GM18507 (cell line): ENCODE data around the gene GGTLC1.
"Not testable (repeated sequence)": the region's sequence is repeated elsewhere in the genome, so short reads cannot be mapped to it uniquely, and the experiment has no call there.

Source experiments
- DNase-seq: peaks from one replicate; pipeline ENCODE4 v3.0.0; 2011; ENCODE audit warnings: low read depth; ENCODE audit not compliant: insufficient read length; ENCODE audit errors: extremely low spot score
- FAIRE-seq: peaks from 2 replicates; lab custom pipeline; 2011; peaks lifted over from hg19 to GRCh38; lab: Jason Lieb, UNC

Gene GGTLC1

DNA sequence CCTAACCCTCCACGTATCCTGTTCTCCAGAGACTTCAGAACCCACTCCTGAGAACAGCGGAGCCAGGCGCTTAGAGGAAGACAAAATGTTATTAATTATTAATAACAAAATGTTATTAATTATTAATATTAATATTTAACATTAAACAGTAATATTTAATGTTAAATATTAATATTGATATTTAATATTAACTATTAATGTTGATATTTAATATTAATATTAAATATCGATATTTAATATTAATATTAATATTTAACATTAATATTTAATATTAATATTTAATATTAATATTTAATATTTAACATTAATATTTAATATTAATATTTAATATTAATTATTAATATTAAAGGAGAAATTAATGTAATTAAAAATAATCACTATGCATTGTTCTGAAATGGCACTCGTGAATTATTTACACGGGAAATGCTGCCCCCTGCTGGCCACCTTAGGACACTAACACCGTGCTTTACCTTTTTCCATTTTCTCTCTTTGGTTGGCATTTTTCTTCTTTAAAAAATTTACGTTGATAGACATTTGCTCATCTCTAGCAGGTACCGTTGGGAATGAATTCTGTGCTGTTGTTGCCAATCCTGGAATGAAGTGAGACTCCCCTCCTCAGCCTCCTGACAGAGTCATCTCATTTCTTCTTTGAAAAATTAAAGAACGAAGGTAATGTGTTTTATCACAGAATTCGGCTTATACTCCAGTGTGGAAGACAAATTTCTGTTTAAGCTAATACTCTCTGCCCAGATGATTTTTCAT lies 7.5 kb upstream of the GGTLC1 start:
- no peak for FAIRE-seq
- no peak for DNase-seq

GRCh38 chr20:23995291-23995690 lies 6.7 kb upstream of the GGTLC1 start:
- FAIRE-seq, result not testable (repeated sequence)

GRCh38 chr20:23994001-23994633 lies 5.5 kb upstream of the GGTLC1 start:
- not testable (repeated sequence) for DNase-seq, FAIRE-seq

More at GRCh38 chr20:23995291-23995690, 6.7 kb upstream of the GGTLC1 start:
- DNase-seq, result not testable (repeated sequence)

DNA sequence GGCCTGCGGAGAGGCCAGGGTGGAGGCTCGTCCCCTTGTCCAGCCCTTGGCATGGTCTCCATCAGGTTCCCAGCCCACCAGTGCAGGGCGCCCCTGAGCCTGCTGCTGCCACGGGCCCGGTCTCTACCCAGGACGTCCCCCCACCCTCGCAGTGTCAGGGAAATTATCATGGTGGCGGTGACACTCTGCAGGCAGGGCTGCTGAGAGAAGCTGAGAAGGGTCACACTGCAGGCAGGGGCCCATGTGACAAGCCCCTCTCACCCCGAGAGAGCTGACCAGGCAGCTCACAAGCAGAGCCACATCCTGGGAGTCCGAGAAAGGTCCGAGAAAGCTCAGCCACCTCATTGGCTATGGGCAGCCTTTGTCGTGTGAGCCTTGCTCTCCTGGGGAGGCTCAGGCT lies 4.9 kb upstream of the GGTLC1 start:
- FAIRE-seq, DNase-seq: not testable (repeated sequence)

- not testable (repeated sequence) for FAIRE-seq, DNase-seq
Measured at GRCh38 chr20:23990296-23990695, 1.7 kb upstream of the GGTLC1 start.

DNA sequence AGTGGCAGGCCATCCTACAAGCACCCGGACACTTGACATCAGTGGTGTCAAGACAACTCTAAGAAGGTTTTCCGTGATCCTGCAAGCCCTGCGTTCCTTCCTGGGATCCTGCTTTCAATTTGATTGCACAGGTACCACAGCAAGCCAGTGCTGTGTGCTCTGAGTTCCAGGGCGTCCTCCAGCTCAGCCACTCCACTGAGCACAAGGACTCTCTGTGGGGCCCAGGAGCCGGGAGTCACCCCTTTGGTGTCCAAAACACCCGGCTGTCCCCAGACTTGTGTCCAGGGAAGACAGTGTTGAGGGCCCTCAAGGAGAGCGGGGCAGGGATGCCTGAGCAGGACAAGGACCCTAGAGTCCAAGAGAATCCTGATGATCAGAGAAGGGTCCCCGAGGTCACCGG lies 387 bp upstream of the GGTLC1 start:
- not testable (repeated sequence) for FAIRE-seq

GRCh38 chr20:23986716-23987115 lies 1.9 kb downstream of the GGTLC1 start:
- FAIRE-seq, DNase-seq: not testable (repeated sequence)

More for the DNA sequence above, 387 bp upstream of the GGTLC1 start:
- DNase-seq, result not testable (repeated sequence)

DNA sequence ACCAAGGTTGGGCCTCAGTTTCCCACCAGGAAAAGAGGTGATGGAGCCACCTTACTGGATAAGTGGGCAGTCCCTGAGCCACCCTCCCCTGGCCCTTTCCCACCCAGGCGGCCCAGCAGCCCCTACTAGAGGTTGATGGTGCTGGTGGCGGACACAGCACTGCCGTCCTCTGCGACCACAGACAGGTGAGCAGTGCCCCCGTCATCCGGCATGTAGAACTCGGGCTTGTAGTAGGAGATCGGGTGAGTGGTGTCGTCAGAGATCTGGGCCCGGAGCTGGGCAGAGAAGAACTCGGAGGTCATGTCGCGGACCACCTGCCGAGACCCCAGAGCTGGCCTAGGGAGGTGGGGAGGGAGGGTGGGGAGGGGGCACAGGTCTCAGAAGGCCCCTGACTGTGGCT lies 2.3 kb downstream of the GGTLC1 start:
- FAIRE-seq, DNase-seq: not testable (repeated sequence)

- not testable (repeated sequence) for FAIRE-seq, DNase-seq
Measured at GRCh38 chr20:23985790-23986225, 2.8 kb downstream of the GGTLC1 start.

GRCh38 chr20:23985066-23985789 lies 3.4 kb downstream of the GGTLC1 start:
- not testable (repeated sequence) for FAIRE-seq, DNase-seq

DNA sequence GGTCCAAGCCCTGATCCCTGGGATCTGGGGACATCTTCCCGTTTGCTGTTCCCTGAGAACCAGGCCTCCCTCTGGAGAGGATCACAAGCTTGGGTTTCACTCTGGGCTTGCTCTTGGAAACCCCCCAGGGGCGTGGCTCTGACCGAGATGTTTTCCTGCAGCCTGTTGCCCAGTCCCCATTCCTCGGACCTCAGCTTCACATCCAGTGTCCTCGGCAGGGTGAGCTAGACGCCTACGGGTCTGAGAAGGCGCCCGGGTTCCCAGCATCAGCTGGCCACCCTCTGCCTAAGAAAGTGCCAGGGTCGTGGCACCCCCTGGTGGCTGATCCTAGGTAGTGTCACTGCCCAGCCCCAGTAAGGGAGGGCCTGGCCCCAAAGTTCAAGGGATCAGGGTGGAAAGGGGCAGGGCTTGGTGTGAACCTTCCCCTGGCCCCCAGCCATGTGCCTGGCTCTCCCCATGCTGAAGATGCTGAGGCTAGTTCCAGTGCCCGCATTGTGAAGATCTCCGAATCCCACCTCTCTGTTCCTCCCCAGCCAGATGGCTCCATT lies 4.0 kb downstream of the GGTLC1 start:
- peak; percentile 35 for FAIRE-seq
- DNase-seq, result not testable (repeated sequence)

DNA sequence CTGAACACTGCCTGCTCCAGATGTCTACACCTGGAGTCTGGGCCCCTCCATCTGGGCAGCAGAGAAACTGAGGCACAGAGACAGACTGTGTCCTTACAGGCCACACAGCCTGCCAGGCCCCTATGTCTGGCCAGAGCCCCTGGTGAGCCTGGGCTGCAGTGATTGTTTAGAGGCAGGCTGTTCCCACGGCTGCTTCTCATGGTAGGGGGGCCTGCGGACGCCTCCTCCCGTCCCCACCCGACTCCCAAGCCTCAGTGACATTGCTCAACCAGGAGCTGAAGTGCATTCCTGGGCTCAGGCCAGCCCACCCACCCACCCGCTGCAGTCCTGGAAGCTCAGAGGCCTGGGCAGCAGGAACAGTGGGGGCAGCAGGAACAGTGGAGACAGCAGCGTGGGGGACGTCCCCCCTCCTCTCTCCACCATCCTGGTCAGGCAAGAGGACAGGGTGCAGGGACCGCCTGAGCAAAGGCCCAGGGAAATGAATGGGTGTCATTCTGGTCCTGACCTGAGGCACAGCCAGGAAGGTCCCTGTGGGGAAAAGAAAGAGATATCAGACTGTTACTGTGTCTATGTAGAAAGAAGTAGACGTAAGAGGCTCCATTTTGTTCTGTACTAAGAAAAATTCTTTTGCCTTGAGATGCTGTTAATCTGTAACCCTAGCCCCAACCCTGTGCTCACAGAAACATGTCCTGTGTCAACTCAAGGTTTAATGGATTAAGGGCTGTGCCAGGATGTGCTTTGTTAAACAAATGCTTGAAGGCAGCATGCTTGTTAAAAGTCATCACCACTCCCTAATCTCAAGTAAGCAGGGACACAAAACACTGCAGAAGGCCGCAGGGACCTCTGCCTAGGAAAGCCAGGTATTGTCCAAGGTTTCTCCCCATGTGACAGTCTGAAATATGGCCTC lies 6.2 kb downstream of the GGTLC1 start:
- not testable (repeated sequence) for DNase-seq, FAIRE-seq

DNA sequence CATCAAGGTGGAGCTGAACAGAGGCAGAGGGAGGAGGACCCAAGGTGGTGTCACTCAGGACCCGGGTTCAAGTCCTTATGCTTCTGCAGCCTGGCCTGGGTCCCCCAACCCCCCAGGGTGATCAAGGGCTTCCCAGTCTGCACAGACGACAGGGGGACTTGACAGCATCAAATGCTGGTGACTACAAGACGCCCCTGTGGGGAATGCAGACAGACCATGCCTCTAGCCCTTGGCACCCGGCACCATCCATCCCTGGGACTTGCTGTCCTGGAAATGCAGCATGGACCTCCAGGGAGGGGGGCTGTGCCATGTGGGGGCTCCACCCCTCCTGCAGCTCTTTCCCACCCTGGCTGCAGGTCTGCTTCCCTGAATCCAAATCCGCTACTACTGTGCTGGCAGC lies 7.1 kb downstream of the GGTLC1 start:
- DNase-seq, FAIRE-seq: not testable (repeated sequence)

DNA sequence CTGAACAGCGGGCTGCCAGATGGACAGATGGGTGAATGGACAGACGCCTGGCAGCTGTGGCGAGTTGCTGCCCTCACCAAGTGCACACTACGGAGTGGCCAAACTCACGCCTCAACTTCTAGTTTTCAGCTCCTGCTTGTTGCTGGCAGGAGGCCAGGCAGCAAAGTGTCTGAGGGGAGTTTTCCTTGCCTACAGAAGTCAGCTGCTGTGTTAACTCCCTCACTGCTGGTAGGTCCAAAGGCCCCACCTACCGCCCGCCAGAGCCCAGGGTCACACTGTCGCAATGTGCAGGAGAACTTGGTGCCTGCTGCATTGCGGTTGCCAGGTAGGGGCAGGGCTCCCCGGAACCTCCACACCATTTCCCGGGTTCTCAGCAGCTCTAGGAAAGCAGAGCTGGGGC lies 7.6 kb downstream of the GGTLC1 start:
- not testable (repeated sequence) for FAIRE-seq, DNase-seq

GRCh38 chr20:23979899-23980811 lies 8.4 kb downstream of the GGTLC1 start:
- not testable (repeated sequence) for DNase-seq, FAIRE-seq

GRCh38 chr20:23979380-23979779 lies 9.2 kb downstream of the GGTLC1 start:
- DNase-seq, FAIRE-seq: not testable (repeated sequence)

DNA sequence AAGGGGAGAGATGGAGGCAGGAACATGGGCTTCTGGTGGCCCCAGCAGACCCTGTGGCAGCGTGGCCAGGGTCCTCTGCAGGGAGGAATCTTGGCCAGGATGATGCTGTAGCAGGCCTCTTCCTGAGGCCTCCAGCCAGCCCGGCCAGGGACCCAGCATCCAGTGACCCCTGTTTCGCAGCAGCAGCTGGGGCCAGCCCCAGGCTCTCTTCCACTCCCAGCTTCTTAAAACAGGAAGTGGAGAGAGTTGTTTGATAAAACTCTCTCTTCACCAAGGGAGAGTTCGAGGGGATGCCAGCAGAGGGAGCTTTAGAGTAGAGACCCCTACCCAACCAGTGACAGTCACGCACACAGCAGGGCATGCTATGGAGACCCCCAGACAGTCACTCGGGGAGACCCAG lies 10.1 kb downstream of the GGTLC1 start:
- DNase-seq, FAIRE-seq: not testable (repeated sequence)

GRCh38 chr20:23974966-23975365 lies 13.6 kb downstream of the GGTLC1 start:
- no peak for FAIRE-seq
- DNase-seq, result no peak
